Activated CD4-positive, CD25-positive, alpha-beta regulatory T cell treated with anti-CD3 and anti-CD28 coated beads, Interleukin-2, amount 50 U/mL, for 16 hours (primary cell): Measurements from ENCODE around the gene GUCY2C.

Source experiments
- DNase-seq: peaks from one replicate; pipeline ENCODE4 v3.0.0-alpha.2; 2020; ENCODE audit warnings: low read depth, low spot score

The GUCY2C gene

DNA sequence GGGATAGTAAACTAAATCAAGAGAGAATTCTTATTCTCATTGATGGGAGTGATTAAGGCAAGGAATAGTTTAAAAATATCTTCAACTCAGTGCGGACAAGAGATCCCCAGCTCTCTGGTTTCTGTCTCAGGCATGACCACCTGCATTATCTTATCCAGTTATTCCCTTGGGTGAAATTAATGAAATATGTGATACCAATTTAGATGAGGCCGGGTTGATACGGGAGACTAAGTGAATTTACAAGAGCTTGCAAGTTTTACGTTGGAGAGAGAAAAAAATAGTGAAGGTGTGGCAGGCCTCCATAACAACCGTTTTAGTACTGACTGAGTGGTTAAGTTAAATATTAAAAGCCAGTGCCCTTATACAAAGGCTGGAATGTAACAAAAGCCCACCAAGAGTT is 67.6 kb downstream of the GUCY2C start:
- DNase-seq: no peak

DNA sequence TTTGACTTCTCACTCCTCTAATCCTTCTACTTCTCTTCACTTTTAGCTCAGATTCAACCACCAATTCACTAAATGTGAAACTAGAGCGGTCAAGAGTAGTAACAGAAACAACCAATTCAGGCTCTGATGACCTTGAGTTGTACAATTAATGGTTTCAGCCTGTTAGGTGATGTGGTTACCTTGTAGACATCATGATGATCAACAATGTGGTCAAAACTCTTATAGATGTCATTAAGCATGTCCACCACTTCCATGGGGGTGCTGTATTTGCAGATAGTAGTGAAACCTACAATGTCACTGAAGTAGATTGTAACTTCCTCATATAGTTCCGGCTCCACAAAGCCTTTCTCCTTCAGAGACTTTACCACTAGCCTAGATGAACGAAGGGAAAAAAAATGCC is 74.6 kb downstream of the GUCY2C start:
- no peak for DNase-seq

DNA sequence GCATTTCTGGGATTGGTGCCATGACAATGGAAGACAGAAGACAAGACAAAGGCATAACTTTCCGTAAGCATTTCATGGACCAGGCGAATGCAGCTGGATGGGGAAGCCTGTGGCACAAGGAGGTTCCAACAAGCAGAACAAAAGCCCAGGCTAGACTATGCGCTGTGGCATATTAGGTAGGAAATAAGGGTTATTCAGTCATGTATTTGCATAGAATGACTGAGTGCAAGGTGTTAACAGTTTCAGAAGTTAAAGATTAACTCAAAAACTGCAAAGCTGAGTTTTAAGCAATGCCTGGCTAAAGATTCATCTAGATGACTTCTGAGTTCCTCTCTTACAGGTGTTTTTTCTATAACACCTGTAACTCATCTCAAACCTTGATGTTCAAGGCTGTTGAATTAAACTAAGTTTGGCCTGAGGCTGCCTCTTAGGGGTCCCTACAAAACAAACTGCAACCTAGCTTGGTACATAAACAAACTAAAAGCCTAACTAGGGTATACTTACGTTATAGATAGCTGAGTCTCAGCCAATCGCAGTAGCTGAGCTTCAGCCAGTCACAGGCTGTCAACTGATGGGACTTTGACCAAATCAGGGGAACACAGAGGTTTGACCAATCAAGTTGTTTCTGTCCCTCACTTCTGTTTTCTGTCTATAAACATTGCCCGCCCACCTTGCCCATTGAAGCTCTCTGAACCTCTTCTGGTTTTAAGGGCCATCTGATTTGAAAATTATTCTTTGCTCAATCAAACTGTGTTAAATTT is 76.5 kb downstream of the GUCY2C start:
- DNase-seq: no peak

- no peak for DNase-seq
Measured at GRCh38 chr12:14618983-14619382, 77.4 kb downstream of the GUCY2C start.

DNA sequence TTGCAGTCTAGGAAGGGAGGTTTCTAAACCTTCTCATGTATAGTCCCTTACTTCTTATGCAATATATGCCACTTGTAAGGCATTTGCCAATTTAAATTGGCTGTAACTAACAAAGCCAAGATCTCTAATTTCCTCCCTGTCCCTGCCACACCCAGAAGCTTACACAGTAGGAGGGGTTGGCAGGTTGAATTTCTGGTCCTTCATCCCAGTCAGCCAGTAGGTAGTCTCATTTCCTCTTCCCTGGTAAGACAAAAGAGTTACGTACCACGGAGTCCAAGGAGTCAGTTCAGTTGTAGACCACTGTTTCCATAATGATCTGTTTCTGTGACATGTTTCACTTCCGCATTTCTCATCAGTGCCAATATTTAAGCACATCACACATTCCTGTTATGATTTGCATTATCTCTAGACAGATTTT is 81.7 kb downstream of the GUCY2C start:
- no peak for DNase-seq

- no peak for DNase-seq
Measured at GRCh38 chr12:14613718-14614117, 82.7 kb downstream of the GUCY2C start.

DNA sequence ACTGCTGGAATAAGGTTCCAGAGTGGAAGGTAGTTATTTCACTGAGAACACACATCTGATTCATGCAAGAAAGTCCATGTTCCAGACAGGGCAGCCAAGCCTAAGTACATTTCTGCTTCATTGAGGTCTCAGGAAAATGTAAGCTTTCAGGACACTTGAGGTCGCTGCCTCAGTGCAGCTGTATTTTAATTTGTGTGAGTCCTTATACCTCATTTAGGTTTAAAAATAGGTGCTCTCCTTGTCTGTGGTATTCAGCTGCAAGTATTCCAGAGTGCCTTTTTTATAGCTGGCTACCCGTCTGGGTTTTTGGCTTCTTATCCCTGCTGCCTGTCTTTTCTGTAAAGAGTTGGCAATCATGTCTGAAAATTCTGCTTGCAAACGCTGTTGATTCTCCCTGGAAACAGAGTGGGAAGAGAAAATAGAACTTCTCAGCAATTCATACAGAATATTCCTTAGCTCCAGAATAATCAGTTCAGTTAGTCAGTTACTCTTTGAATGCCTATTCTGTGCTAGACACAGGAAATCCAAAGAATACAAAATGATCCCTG is 83.4 kb downstream of the GUCY2C start:
- no peak for DNase-seq

- DNase-seq: no peak
Measured at GRCh38 chr12:14612250-14612649, 84.1 kb downstream of the GUCY2C start.

GRCh38 chr12:14611640-14612203 is 84.7 kb downstream of the GUCY2C start:
- DNase-seq: no peak

DNA sequence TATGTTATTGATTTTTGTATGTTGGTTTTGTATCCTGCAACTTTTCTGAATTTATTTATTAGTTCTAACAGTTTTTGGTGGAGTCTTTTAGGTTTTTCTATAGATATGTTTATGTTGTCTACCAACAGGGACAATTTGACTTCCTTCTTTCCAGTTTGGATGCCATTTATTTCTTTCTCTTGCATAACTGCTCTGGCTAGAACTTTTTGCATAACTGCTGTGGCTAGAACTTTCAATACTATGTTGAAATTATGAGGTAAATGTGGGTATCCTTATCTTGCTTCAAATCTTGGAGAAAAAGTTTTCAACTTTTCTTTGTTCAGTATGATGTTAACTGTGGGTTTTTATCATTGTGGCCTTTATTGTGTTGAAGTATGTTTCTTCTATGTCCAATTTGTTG is 88.8 kb downstream of the GUCY2C start:
- no peak for DNase-seq

- no peak for DNase-seq
Measured at GRCh38 chr12:14605401-14605989, 90.9 kb downstream of the GUCY2C start.

GRCh38 chr12:14601692-14602478 is 94.5 kb downstream of the GUCY2C start:
- no peak for DNase-seq

DNA sequence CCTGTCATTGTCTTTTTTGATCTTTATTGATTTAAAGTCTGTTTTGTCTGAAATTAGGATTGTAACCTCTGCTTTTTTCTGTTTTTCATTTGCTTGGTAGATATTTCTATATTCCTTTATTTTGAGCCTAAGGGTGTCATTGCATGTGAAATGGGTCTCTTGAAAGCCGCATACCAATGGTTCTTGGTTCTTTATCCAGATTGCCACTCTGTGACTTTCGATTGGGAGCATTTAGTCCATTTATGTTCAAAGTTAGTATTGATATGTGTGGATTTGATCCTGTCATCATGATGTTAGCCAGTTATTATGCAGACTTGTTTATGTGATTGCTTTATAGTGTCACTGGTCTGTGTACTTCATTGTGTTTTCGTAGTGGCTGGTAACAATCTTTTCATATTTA is 98.9 kb downstream of the GUCY2C start:
- no peak for DNase-seq

DNA sequence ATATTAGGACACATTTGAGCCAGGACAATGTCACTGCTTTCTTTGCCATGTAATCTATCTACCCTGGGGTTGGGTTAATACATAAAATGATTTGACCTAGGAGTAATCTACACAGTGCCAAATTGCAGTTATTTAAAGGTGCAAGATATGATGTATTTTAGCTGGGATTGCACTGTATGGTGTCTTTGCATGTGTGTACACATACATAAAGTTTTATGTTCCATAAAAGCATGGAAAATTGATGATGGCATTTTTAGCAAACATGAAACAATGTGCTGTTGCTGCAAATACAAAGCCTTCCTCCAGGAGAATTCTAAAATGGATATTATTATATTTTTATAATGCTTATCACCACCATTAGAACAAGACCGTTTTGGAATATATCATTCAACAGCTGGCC is 104.7 kb downstream of the GUCY2C start:
- DNase-seq: no peak

GRCh38 chr12:14589169-14590004 is 107.0 kb downstream of the GUCY2C start:
- DNase-seq: no peak

- no peak for DNase-seq
Measured at GRCh38 chr12:14588571-14588970, 107.8 kb downstream of the GUCY2C start.

- no peak for DNase-seq
Measured at GRCh38 chr12:14578646-14579045, 117.8 kb downstream of the GUCY2C start.

DNA sequence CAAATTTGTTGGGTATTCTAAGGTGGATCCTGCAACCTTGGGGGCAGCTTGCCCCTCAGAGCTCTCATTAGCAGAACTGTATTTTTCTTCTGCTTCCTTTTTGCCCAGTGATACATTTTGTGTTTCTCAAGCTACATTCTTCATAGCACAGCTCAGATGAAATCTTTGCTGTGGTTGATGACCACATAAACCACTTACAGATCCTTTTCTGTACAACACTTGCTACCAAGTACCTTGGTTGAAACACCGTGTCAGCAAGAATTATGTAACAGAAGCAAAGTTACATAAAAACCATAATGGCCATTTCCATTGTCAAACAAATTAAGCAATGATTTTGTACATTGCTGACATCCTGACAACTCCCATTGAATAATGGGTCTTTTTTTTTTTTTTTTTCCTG is 119.1 kb downstream of the GUCY2C start:
- no peak for DNase-seq

GRCh38 chr12:14576896-14577295 is 119.5 kb downstream of the GUCY2C start:
- no peak for DNase-seq

- DNase-seq: no peak
Measured at GRCh38 chr12:14575585-14575984, 120.8 kb downstream of the GUCY2C start.

DNA sequence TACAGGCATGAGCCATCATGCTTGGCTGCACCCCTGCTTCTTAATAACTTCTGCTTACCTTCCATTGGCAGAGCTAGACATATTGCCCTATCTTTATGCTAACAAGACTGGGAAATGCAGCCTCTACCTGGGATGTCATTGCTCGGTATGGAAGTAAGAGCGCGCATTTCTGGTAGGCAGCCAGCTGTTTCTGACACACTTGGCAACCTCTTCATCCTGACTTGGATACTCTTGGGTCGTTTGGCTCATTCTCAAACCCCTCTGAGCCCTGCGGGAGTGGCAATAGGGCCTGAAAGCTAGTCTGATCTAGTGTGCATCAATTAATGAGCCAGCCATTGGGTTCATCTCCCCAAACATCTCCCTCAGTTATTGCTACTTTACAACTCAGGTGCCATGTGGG is 123.3 kb downstream of the GUCY2C start:
- DNase-seq: no peak
